ENCODE data around the gene LARP6. TPM values are rescaled to one million over a fixed set of nuclear protein-coding genes. Genes with fewer than 3 reads are reported as not detected.

The LARP6 gene
- total and polyA plus RNA-seq, 3 donors from 2014 or later, result 49.6 to 105 (median 57.1) TPM

- Histone ChIP-seq H3K27me3 (no peaks in the 10 kb centered on the region), H3K27ac (peak overlapping the region in 1 of 2 donors; percentile 32), H3K4me1 (peaks cover 8% of the 10 kb centered on the region), H3K4me3 (no peak overlapping the region), H3K36me3 (ENCODE audit: low read depth, missing control alignments) (no peaks in the 10 kb centered on the region), H3K9me3 (no peaks in the 10 kb centered on the region)
- no peak for DNase-seq
- WGBS, 2 donors, result 58 to 69% methylated on average over 2 of the region's 2 CpGs
- intact Hi-C loops (cut with DNase I; ENCODE audit: low total_unique reads), result no loop called here
- TF ChIP-seq CTCF (IDR thresholded peaks at IDR 0.05) (no peak), POLR2A (IDR thresholded peaks at IDR 0.05) (no peak)
Observed at GRCh38 chr15:70795311-70795665, 58.7 kb downstream of the LARP6 start.

- H3K4me1 ChIP-seq, result peaks cover 4% of the 10 kb centered on the region
- 76 to 77% methylated on average over 11 to 12 of the region's 12 CpGs for WGBS, 2 donors
- no peaks in the 10 kb centered on the region for H3K27me3 ChIP-seq
- TF ChIP-seq POLR2A (IDR thresholded peaks at IDR 0.05) (no peak), CTCF (IDR thresholded peaks at IDR 0.05) (no peak)
- H3K36me3 ChIP-seq (ENCODE audit: low read depth, missing control alignments), result no peaks in the 10 kb centered on the region
- peak overlapping the region in 1 of 2 donors; percentile 32 for H3K27ac ChIP-seq
- no peak for DNase-seq
- H3K4me3 ChIP-seq, result no peak overlapping the region
- intact Hi-C loops (cut with DNase I; ENCODE audit: low total_unique reads), result no loop called here
- no peaks in the 10 kb centered on the region for H3K9me3 ChIP-seq
Observed at GRCh38 chr15:70794596-70795310, 59.2 kb downstream of the LARP6 start.

- H3K4me3 ChIP-seq, result no peak overlapping the region
- H3K4me1 ChIP-seq, result no peaks in the 10 kb centered on the region
- WGBS, 2 donors, result 75 to 82% methylated on average over 5 to 6 of the region's 6 CpGs
- no peaks in the 10 kb centered on the region for H3K36me3 ChIP-seq (ENCODE audit: low read depth, missing control alignments)
- no peak for DNase-seq
- TF ChIP-seq CTCF (IDR thresholded peaks at IDR 0.05), result no peak
- TF ChIP-seq POLR2A (IDR thresholded peaks at IDR 0.05), result no peak
- no peaks in the 10 kb centered on the region for H3K27me3 ChIP-seq
- intact Hi-C loops (cut with DNase I; ENCODE audit: low total_unique reads), result no loop called here
- no peaks in the 10 kb centered on the region for H3K9me3 ChIP-seq
- no peak overlapping the region for H3K27ac ChIP-seq
Observed at GRCh38 chr15:70793694-70794093, 60.3 kb downstream of the LARP6 start.

- no peak for TF ChIP-seq POLR2A (IDR thresholded peaks at IDR 0.05)
- TF ChIP-seq CTCF (IDR thresholded peaks at IDR 0.05), result no peak
- intact Hi-C loops (cut with DNase I; ENCODE audit: low total_unique reads), result no loop called here
- no peak for DNase-seq
- no peaks in the 10 kb centered on the region for H3K4me1 ChIP-seq
- H3K27ac ChIP-seq, result no peak overlapping the region
- H3K36me3 ChIP-seq (ENCODE audit: low read depth, missing control alignments), result no peaks in the 10 kb centered on the region
- no peaks in the 10 kb centered on the region for H3K9me3 ChIP-seq
- H3K4me3 ChIP-seq, result no peak overlapping the region
- 70 to 79% methylated on average over 2 of the region's 2 CpGs for WGBS, 2 donors
- H3K27me3 ChIP-seq, result no peaks in the 10 kb centered on the region
Observed at GRCh38 chr15:70792171-70792573, 61.8 kb downstream of the LARP6 start.

- Histone ChIP-seq H3K36me3 (ENCODE audit: low read depth, missing control alignments) (no peaks in the 10 kb centered on the region), H3K4me1 (no peaks in the 10 kb centered on the region), H3K9me3 (no peaks in the 10 kb centered on the region), H3K27me3 (no peaks in the 10 kb centered on the region), H3K4me3 (no peak overlapping the region), H3K27ac (no peak overlapping the region)
- 83 to 91% methylated on average over 5 of the region's 5 CpGs for WGBS, 2 donors
- intact Hi-C loops (cut with DNase I; ENCODE audit: low total_unique reads), result no loop called here
- no peak for DNase-seq
- TF ChIP-seq CTCF (IDR thresholded peaks at IDR 0.05) (no peak), POLR2A (IDR thresholded peaks at IDR 0.05) (no peak)
Observed at GRCh38 chr15:70791259-70791658, 62.7 kb downstream of the LARP6 start.

All from testis (tissue), 3 donors.